Astrocyte of the cerebellum (primary cell): Measurements from ENCODE around the gene IMP3.

Experiments used
- DNase-seq: peaks from one replicate; pipeline ENCODE4 v3.0.0-alpha.2; 2011; ENCODE audit warnings: low read depth
- H3K4me3 ChIP-seq: 2 replicates; pipeline ENCODE4 v1.5.1; 2011; ENCODE audit warnings: mild to moderate bottlenecking, low read depth, low read length, moderate library complexity
- CTCF ChIP-seq: IDR thresholded peaks from 2 replicates; pipeline ENCODE4 v1.5.1; 2012; ENCODE audit warnings: low read length, low read depth, moderate library complexity, mild to moderate bottlenecking; ENCODE audit errors: missing control alignments
- in situ Hi-C: cut with HindIII; loops from 2 replicates; pipeline ENCODE4 v1.10.0; 2017; ENCODE audit warnings: low sequenced_read_pairs

IMP3 gene

GRCh38 chr15:75671730-75672602, 31.9 kb upstream of the IMP3 start:
- no peak for DNase-seq
- no peak overlapping the region for H3K4me3 ChIP-seq
- in situ Hi-C loops: no loop called here
- no peak for TF ChIP-seq CTCF

GRCh38 chr15:75669879-75670212, 29.8 kb upstream of the IMP3 start:
- in situ Hi-C loops: no loop called here
- no peak overlapping the region for H3K4me3 ChIP-seq
- DNase-seq: no peak
- no peak for TF ChIP-seq CTCF

- TF ChIP-seq CTCF: no peak
- no peak for DNase-seq
- H3K4me3 ChIP-seq: no peak overlapping the region
- in situ Hi-C loops: no loop called here
Observed at GRCh38 chr15:75669191-75669878, 29.3 kb upstream of the IMP3 start.

GRCh38 chr15:75666823-75667501, 26.9 kb upstream of the IMP3 start:
- in situ Hi-C loops: no loop called here
- DNase-seq: peak; percentile 94
- no peak overlapping the region for H3K4me3 ChIP-seq
- no peak for TF ChIP-seq CTCF

- no peak for TF ChIP-seq CTCF
- in situ Hi-C loops: no loop called here
- no peak overlapping the region for H3K4me3 ChIP-seq
- no peak for DNase-seq
Observed at GRCh38 chr15:75663931-75664421, 24.0 kb upstream of the IMP3 start.

- in situ Hi-C loops: no loop called here
- DNase-seq: no peak
- H3K4me3 ChIP-seq: no peak overlapping the region
- no peak for TF ChIP-seq CTCF
Observed at GRCh38 chr15:75662823-75663519, 22.9 kb upstream of the IMP3 start.
